Occipital lobe (tissue), 2 donors: ENCODE data around the gene KCNK16. TPM values are rescaled to one million over a fixed set of nuclear protein-coding genes. Genes with fewer than 3 reads are reported as not detected.
"Not testable (repeated sequence)": the region's sequence is repeated elsewhere in the genome, so short reads cannot be mapped to it uniquely, and the experiment has no call there.

Source experiments
- DNase-seq: peaks from one replicate; lab custom pipeline; 2025; lab: John Stamatoyannopoulos, UW
- total RNA-seq: library from RNA; depleted of rRNA; stranded (reverse); fragments of >200 nt; gene quantifications from one replicate; pipeline ENCODE4 v1.2.3, GENCODE V29; 2014

Gene KCNK16
- total RNA-seq, 1 donor from 2014 or later, result not detected

GRCh38 chr6:39309942-39310531, 12.5 kb downstream of the KCNK16 start:
- DNase-seq, result peak; percentile 47

- no peak for DNase-seq
Observed at GRCh38 chr6:39307462-39307861, 15.0 kb downstream of the KCNK16 start.

GRCh38 chr6:39304951-39305350, 17.6 kb downstream of the KCNK16 start:
- DNase-seq, result no peak

GRCh38 chr6:39303425-39304153, 18.9 kb downstream of the KCNK16 start:
- DNase-seq, result no peak

- DNase-seq, result peak; percentile 34
Observed at GRCh38 chr6:39302669-39303424, 19.7 kb downstream of the KCNK16 start.

- no peak for DNase-seq
Observed at GRCh38 chr6:39302011-39302410, 20.5 kb downstream of the KCNK16 start.

GRCh38 chr6:39301606-39302005, 20.9 kb downstream of the KCNK16 start:
- no peak for DNase-seq

- no peak for DNase-seq
Observed at GRCh38 chr6:39300739-39301138, 21.8 kb downstream of the KCNK16 start.

GRCh38 chr6:39298061-39298460, 24.4 kb downstream of the KCNK16 start:
- no peak for DNase-seq

- no peak for DNase-seq
Observed at GRCh38 chr6:39296745-39297640, 25.5 kb downstream of the KCNK16 start.

GRCh38 chr6:39295611-39296011, 26.9 kb downstream of the KCNK16 start:
- no peak for DNase-seq

GRCh38 chr6:39294899-39295298, 27.6 kb downstream of the KCNK16 start:
- no peak for DNase-seq

GRCh38 chr6:39294133-39294532, 28.4 kb downstream of the KCNK16 start:
- no peak for DNase-seq

- DNase-seq, result no peak
Observed at GRCh38 chr6:39292637-39293036, 29.9 kb downstream of the KCNK16 start.

GRCh38 chr6:39289490-39289889, 33.0 kb downstream of the KCNK16 start:
- DNase-seq, result no peak

- no peak for DNase-seq
Observed at GRCh38 chr6:39287601-39288000, 34.9 kb downstream of the KCNK16 start.

- not testable (repeated sequence) for DNase-seq
Observed at GRCh38 chr6:39286596-39286995, 35.9 kb downstream of the KCNK16 start.

- DNase-seq, result no peak
Observed at GRCh38 chr6:39282774-39283173, 39.7 kb downstream of the KCNK16 start.

GRCh38 chr6:39281312-39281980, 41.1 kb downstream of the KCNK16 start:
- DNase-seq, result no peak

GRCh38 chr6:39280247-39280731, 42.2 kb downstream of the KCNK16 start:
- DNase-seq, result no peak

GRCh38 chr6:39279539-39279938, 43.0 kb downstream of the KCNK16 start:
- no peak for DNase-seq
